Activated B cell treated with CpG ODN at 0.5 μM for 24 hours (primary cell): Measurements from ENCODE around the gene SART1. TPM values are rescaled to one million over a fixed set of nuclear protein-coding genes. Genes with fewer than 3 reads are reported as not detected.
"Not testable (repeated sequence)": the region's sequence is repeated elsewhere in the genome, so short reads cannot be mapped to it uniquely, and the experiment has no call there.

ENCODE experiments used
- ATAC-seq: fragments of 200-7000 bp; cut with Tn5 transposase; one replicate; pipeline ENCODE4 v1.10.0; 2021; ENCODE audit warnings: low read depth, mild to moderate bottlenecking, moderate library complexity
- CTCF ChIA-PET: fragments of 350-600 bp; sonication (Branson Sonifier 250); formaldehyde crosslinking; loops from one replicate; lab custom pipeline; 2021; ENCODE audit warnings: antibody characterized with exemption; lab: Charles Lee
- POLR2A ChIA-PET: fragments of 350-600 bp; sonication (Branson Sonifier 250); formaldehyde crosslinking; loops from one replicate; lab custom pipeline; 2021; ENCODE audit warnings: antibody characterized with exemption; lab: Charles Lee
- DNase-seq: peaks from one replicate; pipeline ENCODE4 v3.0.0; 2022
- H3K27ac Mint-ChIP-seq: one replicate; pipeline ENCODE4 v1.8.0; 2020; ENCODE audit warnings: mixed read lengths
- H3K27me3 Mint-ChIP-seq: one replicate; pipeline ENCODE4 v1.8.0; 2021; ENCODE audit warnings: mixed read lengths
- H3K36me3 Mint-ChIP-seq: one replicate; pipeline ENCODE4 v1.8.0; 2021; ENCODE audit warnings: low read depth, mixed read lengths
- H3K4me1 Mint-ChIP-seq: one replicate; pipeline ENCODE4 v1.8.0; 2021; ENCODE audit warnings: mixed read lengths
- H3K4me3 Mint-ChIP-seq: one replicate; pipeline ENCODE4 v1.8.0; 2020; ENCODE audit warnings: mild to moderate bottlenecking, mixed read lengths
- H3K9me3 Mint-ChIP-seq: one replicate; pipeline ENCODE4 v1.8.0; 2020; ENCODE audit warnings: mixed read lengths
- CTCF ChIP-seq: fragments of 200-600 bp; IDR thresholded peaks from one replicate; pipeline ENCODE4 v1.8.0; 2022; ENCODE audit warnings: antibody characterized with exemption, mild to moderate bottlenecking
- intact Hi-C: fragments of 100-400 bp; cut with micrococcal nuclease; formaldehyde crosslinking; loops from one replicate; pipeline ENCODE4 v1.15.1; 2024
- total RNA-seq: library from RNA; stranded (reverse); gene quantifications from 2 replicates; pipeline ENCODE4 v1.2.3, GENCODE V29; 2022

Gene SART1
- total RNA-seq, 1 donor from 2014 or later, result 86.6 TPM

GRCh38 chr11:65946655-65947054 lies 14.9 kb upstream of the SART1 start:
- ATAC-seq (no peak), DNase-seq (no peak)
- ChIA-PET CTCF (no interaction called here), POLR2A (interaction anchor here (0.5 to 0.7 kb wide), 3 partner anchors 160 to 1179 kb away, joined by 5 to 11 read pairs (median 7); no protein-coding TSS in a partner anchor)
- intact Hi-C loops, result no loop called here
- H3K27ac Mint-ChIP-seq, result no peak overlapping the region
- no peaks in the 10 kb centered on the region for H3K9me3 Mint-ChIP-seq
- no peak overlapping the region for H3K4me3 Mint-ChIP-seq
- peaks cover 1% of the 10 kb centered on the region for H3K4me1 Mint-ChIP-seq
- H3K36me3 Mint-ChIP-seq, result no peaks in the 10 kb centered on the region
- H3K27me3 Mint-ChIP-seq, result peaks cover 4% of the 10 kb centered on the region
- TF ChIP-seq CTCF, result no peak

DNA sequence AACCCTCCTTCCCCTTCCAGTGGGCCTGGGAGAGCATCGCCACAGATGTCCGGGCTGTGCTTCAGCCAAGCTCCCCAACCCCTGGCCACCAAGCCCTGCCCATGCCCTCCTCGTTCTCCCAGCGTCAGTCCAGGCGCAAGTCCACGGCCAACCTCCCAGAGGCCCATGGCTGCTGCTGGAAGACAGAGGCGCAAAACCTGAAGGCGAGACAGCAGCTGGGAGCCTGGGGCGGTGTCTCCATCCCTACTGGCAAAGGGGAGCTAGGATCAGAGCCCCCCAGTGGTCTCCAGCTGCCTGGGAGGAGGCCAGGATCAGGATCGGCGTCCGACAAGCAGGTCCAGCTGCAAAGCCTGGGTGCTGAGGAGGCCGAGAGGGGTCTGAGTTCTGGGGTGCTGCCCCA lies 14.4 kb upstream of the SART1 start:
- Mint-ChIP-seq H3K27ac (no peak overlapping the region), H3K36me3 (no peaks in the 10 kb centered on the region), H3K9me3 (no peaks in the 10 kb centered on the region), H3K4me1 (no peaks in the 10 kb centered on the region), H3K4me3 (no peak overlapping the region), H3K27me3 (peaks cover 4% of the 10 kb centered on the region)
- CTCF ChIA-PET, result no interaction called here
- TF ChIP-seq CTCF, result no peak
- POLR2A ChIA-PET, result interaction anchor here (0.5 to 0.7 kb wide), 2 partner anchors 38 to 280 kb away, joined by 4 to 7 read pairs; no protein-coding TSS in a partner anchor
- DNase-seq (no peak), ATAC-seq (no peak)
- intact Hi-C loops, result no loop called here

GRCh38 chr11:65947603-65948125 lies 13.9 kb upstream of the SART1 start:
- Mint-ChIP-seq H3K4me3 (no peak overlapping the region), H3K4me1 (no peaks in the 10 kb centered on the region), H3K36me3 (no peaks in the 10 kb centered on the region), H3K27ac (no peak overlapping the region), H3K9me3 (no peaks in the 10 kb centered on the region), H3K27me3 (peaks cover 4% of the 10 kb centered on the region)
- TF ChIP-seq CTCF, result no peak
- intact Hi-C loops, result no loop called here
- DNase-seq, result no peak
- ChIA-PET POLR2A (interaction anchor here (0.7 to 1.0 kb wide), 2 partner anchors 11 to 38 kb away, joined by 4 read pairs; no protein-coding TSS in a partner anchor), CTCF (interaction anchor here (1.3 kb wide), 1 partner anchor 59 kb away, joined by 3 read pairs; the partner anchor contains the start of gene FIBP)
- no peak for ATAC-seq

DNA sequence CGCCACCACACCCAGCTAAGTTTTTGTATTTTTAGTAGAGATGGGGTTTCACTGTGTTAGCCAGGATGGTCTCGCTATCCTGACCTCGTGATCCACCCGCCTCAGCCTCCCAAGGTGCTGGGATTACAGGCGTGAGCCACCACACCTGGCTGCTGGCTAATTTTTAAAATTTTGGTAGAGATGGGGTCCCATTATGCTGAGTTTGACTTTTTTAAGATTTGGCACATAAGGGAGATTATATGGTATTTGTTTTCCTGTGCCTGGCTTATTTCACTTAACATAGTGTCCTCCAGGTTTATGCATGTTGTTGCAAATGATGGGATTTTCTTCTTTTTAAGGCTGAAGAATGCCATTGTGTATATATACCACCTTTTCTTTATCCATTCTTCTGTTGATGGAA lies 10.8 kb upstream of the SART1 start:
- H3K36me3 Mint-ChIP-seq, CTCF ChIA-PET: not testable (repeated sequence)

DNA sequence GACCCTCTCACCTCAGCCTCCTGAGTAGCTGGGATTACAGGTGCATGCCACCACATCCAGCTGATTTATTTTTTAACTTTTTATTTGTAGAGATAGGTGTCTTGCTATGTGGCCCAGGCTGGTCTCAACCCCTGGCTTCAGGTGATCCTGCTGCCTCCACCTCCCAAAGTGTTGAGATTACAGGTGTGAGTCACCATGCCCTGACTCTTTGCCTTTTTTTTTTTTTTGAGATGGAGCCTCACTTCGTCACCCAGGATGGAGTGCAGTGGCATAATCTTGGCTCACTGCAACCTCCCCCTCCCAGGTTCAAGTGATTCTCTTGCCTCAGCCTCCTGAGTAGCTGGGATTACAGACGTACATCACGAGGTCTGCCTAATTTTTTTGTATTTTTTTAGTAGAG lies 9.9 kb upstream of the SART1 start:
- H3K9me3 Mint-ChIP-seq, intact Hi-C loops, H3K36me3 Mint-ChIP-seq, H3K27ac Mint-ChIP-seq, H3K4me1 Mint-ChIP-seq, H3K27me3 Mint-ChIP-seq, DNase-seq, CTCF ChIA-PET, ATAC-seq, H3K4me3 Mint-ChIP-seq: not testable (repeated sequence)
- POLR2A ChIA-PET, result interaction anchor here (0.6 to 0.7 kb wide), 2 partner anchors 23 to 82 kb away, joined by 3 to 4 read pairs; no protein-coding TSS in a partner anchor

More for the DNA sequence above, 10.8 kb upstream of the SART1 start:
- H3K4me1 Mint-ChIP-seq, H3K9me3 Mint-ChIP-seq, H3K27me3 Mint-ChIP-seq, ATAC-seq, H3K4me3 Mint-ChIP-seq, H3K27ac Mint-ChIP-seq, intact Hi-C loops, POLR2A ChIA-PET, DNase-seq: not testable (repeated sequence)

DNA sequence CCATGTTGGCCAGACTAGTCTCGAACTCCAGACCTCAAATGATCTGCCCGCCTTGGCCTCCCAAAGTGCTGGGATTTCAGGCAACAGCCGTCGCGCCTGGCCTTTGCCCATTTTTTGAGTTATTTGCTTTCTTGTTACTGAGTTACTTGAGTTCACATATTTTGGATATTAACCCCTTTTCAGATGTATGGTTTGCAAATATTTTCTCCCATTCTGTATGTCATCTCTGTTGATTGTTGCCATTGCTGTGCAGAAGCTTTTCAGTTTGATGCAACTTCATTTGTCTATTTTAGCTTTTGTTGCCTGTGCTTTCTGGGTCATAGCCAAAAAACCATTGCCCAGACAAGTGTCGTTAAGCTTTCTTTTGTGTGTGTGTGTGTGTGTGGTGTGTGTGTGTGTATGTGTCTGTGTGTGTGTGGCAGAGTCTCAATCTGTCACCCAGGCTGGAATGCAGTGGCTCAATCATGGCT lies 9.4 kb upstream of the SART1 start:
- POLR2A ChIA-PET, result no interaction called here
- DNase-seq, result no peak
- Mint-ChIP-seq H3K27ac (no peak overlapping the region), H3K27me3 (peaks cover 4% of the 10 kb centered on the region), H3K9me3 (no peaks in the 10 kb centered on the region), H3K36me3 (no peaks in the 10 kb centered on the region), H3K4me1 (peaks cover 8% of the 10 kb centered on the region), H3K4me3 (no peak overlapping the region)
- CTCF ChIA-PET, result no interaction called here
- intact Hi-C loops, result no loop called here
- ATAC-seq, result no peak
- TF ChIP-seq CTCF, result no peak
